NCI-H748 (cell line): ENCODE measurements around the gene TMA16.
"Not testable (repeated sequence)": the region's sequence is repeated elsewhere in the genome, so short reads cannot be mapped to it uniquely, and the experiment has no call there.

Experiments used
- DNase-seq: peaks from one replicate; lab custom pipeline; 2025; ENCODE audit not compliant: unreplicated experiment; lab: John Stamatoyannopoulos, UW

TMA16 gene

GRCh38 chr4:163494360-163495241 is at the start of gene TMA16:
Gene TMA16 (plus strand): TSS chr4:163494690. CDS start chr4:163494802, 112 bp downstream.
- peak; percentile 92 for DNase-seq

GRCh38 chr4:163447023-163447422 is 47.5 kb upstream of the TMA16 start:
- DNase-seq, result not testable (repeated sequence)

GRCh38 chr4:163447481-163447880 is 47.0 kb upstream of the TMA16 start:
- no peak for DNase-seq

- DNase-seq, result no peak
Observed at GRCh38 chr4:163448540-163449203, 45.8 kb upstream of the TMA16 start.

GRCh38 chr4:163462556-163462955 is 31.9 kb upstream of the TMA16 start:
- DNase-seq, result no peak

GRCh38 chr4:163467082-163467770 is 27.3 kb upstream of the TMA16 start:
- DNase-seq, result no peak

- no peak for DNase-seq
Observed at GRCh38 chr4:163470391-163470790, 24.1 kb upstream of the TMA16 start.

GRCh38 chr4:163473130-163473529 is 21.4 kb upstream of the TMA16 start:
- no peak for DNase-seq

- peak; percentile 60 for DNase-seq
Observed at GRCh38 chr4:163473576-163473975, 20.9 kb upstream of the TMA16 start, which contains the start of gene TKTL2. Gene TKTL2 (minus strand): TSS chr4:163473754. CDS start chr4:163473734, 20 bp downstream.

- no peak for DNase-seq
Observed at GRCh38 chr4:163474027-163474426, 20.5 kb upstream of the TMA16 start.

- DNase-seq, result no peak
Observed at GRCh38 chr4:163476761-163477438, 17.6 kb upstream of the TMA16 start.

GRCh38 chr4:163482190-163482589 is 12.3 kb upstream of the TMA16 start:
- DNase-seq, result no peak

GRCh38 chr4:163484906-163485305 is 9.6 kb upstream of the TMA16 start:
- DNase-seq, result peak; percentile 25

GRCh38 chr4:163485589-163485988 is 8.9 kb upstream of the TMA16 start:
- DNase-seq, result no peak

GRCh38 chr4:163486321-163486720 is 8.2 kb upstream of the TMA16 start:
- DNase-seq, result no peak

GRCh38 chr4:163489929-163490328 is 4.6 kb upstream of the TMA16 start:
- no peak for DNase-seq

GRCh38 chr4:163492951-163493504 is 1.5 kb upstream of the TMA16 start:
- DNase-seq, result no peak

GRCh38 chr4:163493643-163494359 is 689 bp upstream of the TMA16 start:
- DNase-seq, result no peak

- DNase-seq, result no peak
Observed at GRCh38 chr4:163495900-163496299, 1.4 kb downstream of the TMA16 start.

GRCh38 chr4:163500586-163500985 is 6.1 kb downstream of the TMA16 start:
- DNase-seq, result no peak
